OCI-LY7 (cell line): ENCODE results near the gene YTHDF1. TPM values are rescaled to one million over a fixed set of nuclear protein-coding genes. Genes with fewer than 3 reads are reported as not detected.

Experiments used
- BruUV-seq: library from RNA; stranded (reverse); fragments of 400-500 nt; replicated peaks from 2 replicates; lab custom pipeline; 2021; lab: Mats Ljungman, UMichigan
- CTCF ChIA-PET: fragments of 300-600 bp; sonication (Branson Sonifier 250); formaldehyde crosslinking; loops from one replicate; lab custom pipeline; 2022; ENCODE audit warnings: antibody characterized with exemption; ENCODE audit not compliant: unreplicated experiment; lab: Charles Lee
- POLR2A ChIA-PET: fragments of 300-600 bp; sonication (Branson Sonifier 250); formaldehyde crosslinking; loops from one replicate; lab custom pipeline; 2022; ENCODE audit warnings: antibody characterized with exemption; lab: Charles Lee
- DNase-seq: peaks from one replicate; pipeline ENCODE4 v3.0.0-alpha.2; 2015; ENCODE audit warnings: low spot score
- H2AFZ ChIP-seq: fragments of 200-600 bp; sonication (generic), shearing (Covaris generic); 2 replicates; pipeline ENCODE4 v1.6.1; 2014; ENCODE audit warnings: mild to moderate bottlenecking, antibody characterized with exemption, low read length, moderate library complexity
- H3K27ac ChIP-seq: fragments of 200-600 bp; sonication (generic); 2 replicates; pipeline ENCODE4 v1.5.1; 2014; ENCODE audit warnings: mixed run types, low read depth, mild to moderate bottlenecking, moderate library complexity, low read length, inconsistent platforms; ENCODE audit not compliant: poor library complexity, severe bottlenecking
- H3K36me3 ChIP-seq: fragments of 200-600 bp; sonication (generic); 2 replicates; pipeline ENCODE4 v1.6.1; 2014; ENCODE audit warnings: mild to moderate bottlenecking, antibody characterized with exemption, low read length, moderate library complexity, mixed read lengths; ENCODE audit not compliant: insufficient read depth
- H3K4me1 ChIP-seq: fragments of 200-600 bp; sonication (generic); 2 replicates; pipeline ENCODE4 v1.5.1; 2014; ENCODE audit warnings: mild to moderate bottlenecking, low read length; ENCODE audit not compliant: insufficient read depth, poor library complexity, severe bottlenecking
- H3K4me2 ChIP-seq: fragments of 200-600 bp; sonication (generic); 2 replicates; pipeline ENCODE4 v1.6.1; 2014; ENCODE audit warnings: mild to moderate bottlenecking, low read length
- H3K4me3 ChIP-seq: fragments of 200-600 bp; sonication (generic); 2 replicates; pipeline ENCODE4 v1.5.1; 2014; ENCODE audit warnings: mild to moderate bottlenecking, low read depth, low read length; ENCODE audit not compliant: poor library complexity, severe bottlenecking
- H3K79me2 ChIP-seq: fragments of 200-600 bp; sonication (generic); 2 replicates; pipeline ENCODE4 v1.6.1; 2016; ENCODE audit warnings: low read depth, mild to moderate bottlenecking, low read length, moderate library complexity, mixed read lengths; ENCODE audit not compliant: insufficient read depth
- H3K9me2 ChIP-seq: fragments of 200-600 bp; sonication (generic); 2 replicates; pipeline ENCODE4 v1.6.1; 2016; ENCODE audit warnings: mild to moderate bottlenecking, low read length, mixed read lengths; ENCODE audit not compliant: insufficient read depth
- H3K9me3 ChIP-seq: fragments of 200-600 bp; sonication (generic); 2 replicates; pipeline ENCODE4 v1.6.1; 2014; ENCODE audit warnings: mild to moderate bottlenecking, mixed run types, low read length, mixed read lengths
- H4K20me1 ChIP-seq: fragments of 200-600 bp; sonication (generic); 2 replicates; pipeline ENCODE4 v1.6.1; 2014; ENCODE audit warnings: mild to moderate bottlenecking, antibody characterized with exemption, low read length, moderate library complexity, mixed read lengths; ENCODE audit not compliant: insufficient read depth
- CTCF ChIP-seq: fragments of 200-600 bp; sonication (generic); conservative IDR thresholded peaks from 2 replicates; pipeline ENCODE4 v1.5.1; 2014; ENCODE audit warnings: mild to moderate bottlenecking, antibody characterized with exemption, low read length, moderate library complexity, mixed read lengths
- EZH2phosphoT487 ChIP-seq: fragments of 200-600 bp; sonication (generic); IDR thresholded peaks from 2 replicates; pipeline ENCODE4 v1.6.1; 2018; ENCODE audit warnings: low read depth, borderline replicate concordance, mild to moderate bottlenecking, mixed run types, antibody characterized with exemption, low read length, moderate library complexity, mixed read lengths
- intact Hi-C: fragments of 100-400 bp; cut with micrococcal nuclease; formaldehyde crosslinking; loops from one replicate; pipeline ENCODE4 v1.10.0; 2022; ENCODE audit not compliant: unreplicated experiment
- total RNA-seq, 2 experiments: library from RNA; depleted of rRNA in 1 of 2; stranded (reverse); fragments of >200 nt in 1 of 2; shearing (Covaris generic) in 1 of 2; gene quantifications; 2 replicates each; pipeline ENCODE4 v1.2.3, GENCODE V29; 2014 to 2022

Gene YTHDF1
- total RNA-seq, 2 experiments from 2014 or later: 31.3 to 42.7 TPM

DNA sequence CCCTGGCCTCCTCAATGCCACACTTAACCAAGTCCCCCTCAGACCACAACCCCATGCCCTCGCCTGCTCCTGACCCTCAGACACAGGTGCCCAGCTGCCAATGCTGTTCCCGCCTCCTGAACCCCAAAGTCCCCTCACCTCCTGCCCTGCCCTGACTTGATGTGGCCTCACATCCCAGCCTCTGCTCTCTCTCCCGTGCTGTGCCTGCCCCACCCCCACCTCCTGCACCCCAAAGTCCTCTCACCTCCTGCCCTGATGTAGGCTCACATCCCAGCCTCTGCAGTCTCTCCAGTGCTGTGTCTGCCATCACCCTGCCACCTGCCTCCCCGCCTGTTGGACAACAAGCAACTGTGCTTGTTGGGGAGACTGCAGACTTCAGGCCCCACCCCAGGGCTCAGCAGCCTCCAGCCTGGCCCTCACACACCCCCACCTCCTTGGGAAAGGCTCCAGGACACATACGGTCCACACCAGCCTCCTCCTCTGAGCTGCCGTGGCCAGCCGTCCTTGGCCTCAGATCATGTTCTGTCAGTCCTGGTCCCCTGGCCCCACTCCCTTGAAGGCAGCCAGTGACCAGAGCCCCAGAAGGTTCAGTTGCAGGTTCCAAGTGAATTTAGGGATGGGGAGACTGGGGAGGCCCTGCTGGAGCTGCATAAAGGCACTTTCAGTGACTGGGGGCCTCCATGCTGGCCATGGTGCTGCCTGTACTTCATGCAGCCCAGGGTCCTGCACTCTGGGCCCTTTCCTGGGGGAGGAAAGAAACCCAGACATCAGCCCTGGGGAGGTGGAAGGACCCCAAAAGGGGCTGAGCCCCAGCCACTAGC lies 28.4 kb downstream of the YTHDF1 start:
- H3K36me3 ChIP-seq: no peaks in the 10 kb centered on the region
- no peaks in the 10 kb centered on the region for H3K4me1 ChIP-seq
- H3K27ac ChIP-seq: no peak overlapping the region
- no peak overlapping the region for H3K4me2 ChIP-seq
- H3K79me2 ChIP-seq: no peaks in the 10 kb centered on the region
- TF ChIP-seq CTCF (no peak), EZH2phosphoT487 (no peak)
- H3K9me2 ChIP-seq: no peaks in the 10 kb centered on the region
- ChIA-PET CTCF (no interaction called here), POLR2A (no interaction called here)
- no peaks in the 10 kb centered on the region for H3K9me3 ChIP-seq
- H4K20me1 ChIP-seq: no peaks in the 10 kb centered on the region
- H2AFZ ChIP-seq: no peak overlapping the region
- H3K4me3 ChIP-seq: no peak overlapping the region
- intact Hi-C loops: no loop called here
- no peak for DNase-seq
- BruUV-seq: no TSS peak

GRCh38 chr20:63186528-63187316 lies 29.2 kb downstream of the YTHDF1 start:
- Histone ChIP-seq H3K9me2 (no peaks in the 10 kb centered on the region), H3K4me1 (no peaks in the 10 kb centered on the region), H3K79me2 (no peaks in the 10 kb centered on the region), H3K9me3 (no peaks in the 10 kb centered on the region), H3K36me3 (no peaks in the 10 kb centered on the region), H3K4me2 (no peak overlapping the region), H2AFZ (no peak overlapping the region), H3K27ac (no peak overlapping the region), H4K20me1 (no peaks in the 10 kb centered on the region), H3K4me3 (no peak overlapping the region)
- TF ChIP-seq EZH2phosphoT487 (no peak), CTCF (no peak)
- no peak for DNase-seq
- BruUV-seq: no TSS peak
- intact Hi-C loops: no loop called here
- POLR2A ChIA-PET: no interaction called here
- CTCF ChIA-PET: no interaction called here
